Activated naive CD8-positive, alpha-beta T cell treated with anti-CD3 and anti-CD28 coated beads for 36 hours (primary cell): ENCODE data around the gene AP1M1. TPM values are rescaled to one million over a fixed set of nuclear protein-coding genes. Genes with fewer than 3 reads are reported as not detected.

Experiments used
- DNase-seq: peaks from one replicate; pipeline ENCODE4 v3.0.0; 2021
- H3K27ac Mint-ChIP-seq: one replicate; pipeline ENCODE4 v1.8.0; 2022; ENCODE audit warnings: mild to moderate bottlenecking, moderate library complexity, mixed read lengths
- H3K27me3 Mint-ChIP-seq: one replicate; pipeline ENCODE4 v1.8.0; 2022; ENCODE audit warnings: mild to moderate bottlenecking, mixed read lengths
- H3K36me3 Mint-ChIP-seq: one replicate; pipeline ENCODE4 v1.8.0; 2021; ENCODE audit warnings: mild to moderate bottlenecking, mixed read lengths
- H3K4me1 Mint-ChIP-seq: one replicate; pipeline ENCODE4 v1.8.0; 2021; ENCODE audit warnings: mixed read lengths
- H3K4me3 Mint-ChIP-seq: one replicate; pipeline ENCODE4 v1.8.0; 2022; ENCODE audit warnings: mild to moderate bottlenecking, moderate library complexity, mixed read lengths
- H3K9me3 Mint-ChIP-seq: one replicate; pipeline ENCODE4 v1.8.0; 2022; ENCODE audit warnings: mixed read lengths
- total RNA-seq, 2 experiments: library from RNA; stranded (reverse); gene quantifications; one replicate each; pipeline ENCODE4 v1.2.3, GENCODE V29; 2021

AP1M1 gene
- 10 to 100 TPM; 90.7 to 97.2 TPM for total RNA-seq

DNA sequence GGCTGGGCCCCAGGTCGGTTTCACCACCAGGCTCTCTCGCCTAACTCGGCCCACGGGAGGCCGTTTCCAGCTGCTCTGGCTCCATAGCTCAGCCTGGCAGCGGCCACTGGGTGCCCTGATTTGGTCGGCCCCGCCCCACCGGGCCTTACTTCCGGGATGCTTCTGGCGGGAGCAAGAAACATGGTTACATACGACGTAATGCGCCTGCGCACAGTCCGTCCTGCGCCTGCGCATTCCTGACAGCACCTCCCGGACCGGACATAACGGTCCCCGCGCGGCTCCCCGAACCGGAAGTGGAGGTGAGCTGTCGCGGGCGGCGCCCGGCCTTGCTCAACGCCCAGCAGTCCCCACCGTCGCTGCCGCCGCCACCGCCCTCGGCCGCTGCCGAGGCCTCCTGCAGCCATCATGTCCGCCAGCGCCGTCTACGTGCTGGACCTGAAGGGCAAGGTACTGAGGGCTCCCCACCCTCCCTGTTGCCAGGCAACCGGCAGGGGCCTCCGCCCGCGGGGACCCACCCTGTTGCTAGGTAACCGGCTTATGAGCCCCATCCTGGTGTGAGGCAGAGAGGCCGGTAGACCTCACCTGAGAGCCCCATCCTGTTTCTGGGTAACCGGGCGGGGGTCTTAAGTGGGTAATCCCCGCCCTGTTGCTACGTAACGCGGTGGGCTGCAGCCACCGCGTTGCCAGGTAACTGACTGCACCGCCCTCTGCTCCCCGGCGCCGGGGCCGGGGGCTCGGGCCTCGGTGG lies at the start of gene AP1M1:
AP1M1 (plus strand) TSS at position 290 of the 748 bp plus-strand sequence; CDS start at position 406, 116 bp downstream.
- H3K27me3 Mint-ChIP-seq: no peaks in the 10 kb centered on the region
- H3K4me3 Mint-ChIP-seq: peak within 1 kb of the TSS; percentile 96
- DNase-seq: peak; percentile 99
- peaks cover 24% of the 10 kb centered on the region for H3K36me3 Mint-ChIP-seq
- no peaks in the 10 kb centered on the region for H3K9me3 Mint-ChIP-seq
- peaks cover 42% of the 10 kb centered on the region for H3K4me1 Mint-ChIP-seq
- peak within 1 kb of the TSS; percentile 94 for H3K27ac Mint-ChIP-seq

DNA sequence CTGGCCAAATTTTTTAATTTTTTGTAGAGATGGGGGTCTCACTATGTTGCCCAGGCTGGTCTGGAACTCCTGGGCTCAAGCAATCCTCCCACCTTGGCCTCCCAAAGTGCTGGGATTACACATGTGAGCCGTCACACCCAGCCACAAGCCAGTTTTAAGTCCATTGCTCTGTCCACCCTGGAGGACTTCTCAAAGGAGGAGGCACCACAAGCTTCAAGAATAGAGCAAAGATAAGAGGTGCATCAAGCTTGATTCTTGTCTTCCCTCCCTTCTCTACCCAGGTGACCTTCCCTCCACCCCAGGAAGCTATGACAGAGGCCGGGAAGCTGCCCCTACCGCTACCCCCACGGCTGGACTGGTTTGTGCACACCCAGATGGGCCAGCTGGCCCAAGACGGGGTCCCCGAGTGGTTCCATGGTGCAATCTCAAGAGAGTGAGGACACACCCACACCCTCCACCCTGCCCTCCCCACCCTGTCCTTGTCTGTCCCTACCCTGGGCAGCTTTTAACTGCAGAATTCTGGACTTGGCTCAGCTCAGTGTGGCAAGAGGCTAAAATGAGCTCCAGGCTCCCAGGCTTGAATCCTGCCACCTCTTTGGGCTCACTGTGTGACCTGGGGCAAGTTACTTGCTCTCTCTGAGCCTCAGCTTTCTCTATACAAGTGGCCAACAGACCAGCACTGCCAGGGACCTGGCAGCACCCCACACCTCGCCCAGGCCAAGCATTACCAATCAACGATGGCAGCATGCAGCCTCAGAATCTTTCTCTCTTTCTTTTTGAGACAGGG lies 49.1 kb upstream of the AP1M1 start:
- Mint-ChIP-seq H3K4me3 (no peak overlapping the region), H3K36me3 (peaks cover 24% of the 10 kb centered on the region), H3K9me3 (no peaks in the 10 kb centered on the region), H3K4me1 (peaks cover 16% of the 10 kb centered on the region), H3K27ac (no peak overlapping the region), H3K27me3 (no peaks in the 10 kb centered on the region)
- DNase-seq: no peak

DNA sequence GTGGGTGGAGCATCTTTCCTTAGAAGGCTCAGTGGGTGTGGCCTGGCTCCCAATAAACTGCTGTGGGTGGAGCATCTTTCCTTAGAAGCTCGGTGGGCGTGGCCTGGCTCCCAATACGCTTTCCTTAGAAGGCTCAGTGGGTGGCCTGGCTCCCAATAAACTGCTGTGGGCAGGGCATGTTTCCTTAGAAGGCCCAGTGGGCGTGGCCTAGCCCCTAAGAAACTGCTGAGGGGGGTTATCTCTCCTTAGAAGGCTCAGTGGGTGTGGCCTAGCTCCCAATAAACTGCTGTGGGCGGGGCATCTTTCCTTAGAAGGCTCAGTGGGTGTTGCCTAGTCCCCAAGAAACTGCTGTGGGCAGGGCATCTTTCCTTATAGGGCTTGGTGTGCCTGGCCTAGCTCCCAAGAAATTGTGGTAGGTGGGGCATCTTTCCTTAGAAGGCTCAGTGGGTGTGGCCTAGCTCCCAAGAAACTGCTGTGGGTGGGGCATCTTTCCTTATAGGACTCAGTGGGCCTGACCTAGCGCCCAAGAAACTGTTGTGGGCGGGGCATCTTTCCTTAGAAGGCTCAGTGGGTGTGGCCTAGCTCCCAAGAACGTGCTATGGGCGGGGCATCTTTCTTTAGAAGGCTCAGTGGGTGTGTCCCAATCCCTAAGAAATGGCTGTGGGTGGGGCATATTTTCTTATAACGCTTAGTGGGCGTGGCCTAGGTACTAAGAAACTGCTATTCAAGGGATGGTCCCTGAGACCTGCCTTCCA lies 44.0 kb upstream of the AP1M1 start:
- Mint-ChIP-seq H3K27ac (no peak overlapping the region), H3K4me1 (peaks cover 8% of the 10 kb centered on the region), H3K4me3 (no peak overlapping the region), H3K27me3 (no peaks in the 10 kb centered on the region), H3K9me3 (no peaks in the 10 kb centered on the region), H3K36me3 (peaks cover 31% of the 10 kb centered on the region)
- no peak for DNase-seq

DNA sequence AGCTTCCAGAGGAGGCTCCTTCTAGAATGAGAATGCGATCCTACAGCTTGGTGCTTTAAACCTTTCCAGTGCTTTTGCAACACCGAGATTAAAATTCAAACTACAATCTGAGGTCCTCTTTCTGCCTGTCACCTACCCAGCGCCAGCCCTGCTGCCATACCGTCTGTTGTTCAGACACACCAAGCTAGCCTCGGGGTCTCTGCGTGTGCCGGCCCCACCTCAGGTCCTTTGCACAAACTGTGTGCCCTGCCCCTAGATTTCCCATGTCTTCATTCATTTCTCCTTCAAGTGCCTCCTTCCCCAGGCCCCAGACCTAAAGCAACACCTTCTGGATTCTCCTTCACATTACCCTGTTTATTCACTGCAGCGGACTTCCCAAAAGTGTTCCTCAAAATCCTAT lies 43.2 kb upstream of the AP1M1 start:
- Mint-ChIP-seq H3K36me3 (peaks cover 31% of the 10 kb centered on the region), H3K4me3 (no peak overlapping the region), H3K4me1 (peaks cover 8% of the 10 kb centered on the region), H3K9me3 (no peaks in the 10 kb centered on the region), H3K27me3 (no peaks in the 10 kb centered on the region), H3K27ac (no peak overlapping the region)
- DNase-seq: no peak

DNA sequence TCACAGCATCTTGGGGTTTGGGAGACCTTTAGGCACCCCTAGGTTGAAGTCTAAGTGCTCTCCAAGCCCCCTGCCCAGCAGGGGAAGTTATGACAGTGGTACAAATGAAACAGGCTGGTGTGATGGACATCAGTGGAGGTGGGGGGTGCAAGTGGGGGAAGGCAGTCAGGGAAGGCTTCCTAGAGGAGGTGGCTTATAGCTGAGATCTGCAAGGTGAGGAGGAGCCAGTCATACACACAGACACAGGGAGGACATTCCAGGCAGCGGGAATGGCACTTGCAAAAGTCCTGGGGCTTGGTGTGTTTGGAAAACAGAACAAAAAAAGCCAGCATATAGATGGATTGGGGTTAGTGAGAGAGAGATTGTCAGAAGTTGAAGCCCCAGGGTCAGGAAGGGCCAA lies 42.6 kb upstream of the AP1M1 start:
- no peak overlapping the region for H3K4me3 Mint-ChIP-seq
- no peaks in the 10 kb centered on the region for H3K9me3 Mint-ChIP-seq
- H3K27me3 Mint-ChIP-seq: no peaks in the 10 kb centered on the region
- H3K36me3 Mint-ChIP-seq: peaks cover 31% of the 10 kb centered on the region
- no peak for DNase-seq
- H3K4me1 Mint-ChIP-seq: peaks cover 8% of the 10 kb centered on the region
- H3K27ac Mint-ChIP-seq: no peak overlapping the region

DNA sequence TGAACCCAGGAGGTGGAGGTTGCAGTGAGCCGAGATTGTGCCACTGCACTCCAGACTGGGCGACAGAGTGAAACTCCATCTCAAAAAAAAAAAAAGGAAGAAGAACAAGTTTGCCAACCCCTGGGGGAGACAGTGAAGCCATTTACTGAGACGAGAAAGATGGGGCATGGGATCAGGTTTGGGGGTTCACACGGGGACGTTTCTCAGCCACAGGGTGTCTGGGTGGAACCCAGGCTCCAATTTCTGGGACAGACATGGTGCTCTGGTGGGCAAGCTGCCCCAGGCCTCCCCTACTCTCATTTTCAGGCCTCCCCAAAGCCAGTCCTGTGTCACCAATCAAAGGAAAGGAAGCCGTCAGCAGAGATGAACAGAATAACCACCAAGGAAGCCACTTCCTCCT lies 40.8 kb upstream of the AP1M1 start:
- Mint-ChIP-seq H3K4me3 (no peak overlapping the region), H3K27ac (peak overlapping the region; percentile 2), H3K27me3 (no peaks in the 10 kb centered on the region), H3K36me3 (peaks cover 27% of the 10 kb centered on the region), H3K4me1 (peaks cover 24% of the 10 kb centered on the region), H3K9me3 (no peaks in the 10 kb centered on the region)
- DNase-seq: no peak

DNA sequence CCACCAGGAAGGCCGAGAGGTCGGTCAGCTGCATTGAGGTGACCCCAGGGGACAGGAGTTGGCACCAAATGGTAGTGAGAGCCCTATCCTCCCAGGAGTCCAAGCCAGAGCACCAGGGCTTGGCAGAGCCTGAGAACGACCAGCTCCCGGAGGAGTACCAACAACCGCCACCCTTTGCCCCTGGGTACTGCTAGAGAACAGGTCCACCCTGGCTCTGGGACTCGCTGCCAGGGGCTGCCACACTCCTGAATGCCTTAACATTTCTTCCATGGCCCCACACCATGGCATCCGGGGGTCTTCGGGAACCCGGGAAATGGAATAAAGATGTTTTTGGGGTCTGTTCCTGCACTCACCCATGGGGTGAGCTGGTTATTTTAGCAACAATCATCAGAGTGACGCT lies 40.1 kb upstream of the AP1M1 start:
- Mint-ChIP-seq H3K36me3 (peaks cover 25% of the 10 kb centered on the region), H3K27me3 (no peaks in the 10 kb centered on the region), H3K27ac (no peak overlapping the region), H3K4me3 (no peak overlapping the region), H3K4me1 (peaks cover 25% of the 10 kb centered on the region), H3K9me3 (no peaks in the 10 kb centered on the region)
- DNase-seq: no peak

DNA sequence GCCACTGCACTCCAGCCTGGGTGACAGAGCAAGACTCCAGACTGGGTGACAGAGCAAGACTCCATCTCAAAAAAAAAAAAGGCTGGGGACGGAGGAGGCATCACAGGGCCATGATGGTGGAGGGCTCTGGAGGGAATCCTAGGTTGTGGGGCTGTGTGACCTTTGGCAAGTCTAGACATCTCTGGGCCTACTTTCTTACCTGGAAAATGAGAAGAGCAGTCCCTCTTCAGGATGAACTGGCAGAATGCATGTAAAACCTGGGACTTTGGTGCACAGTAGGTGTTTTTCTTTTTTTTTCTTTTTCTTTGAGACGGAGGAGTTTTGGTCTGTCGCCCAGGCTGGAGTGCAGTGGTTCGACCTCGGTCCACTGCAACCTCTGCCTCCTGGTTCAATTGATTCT lies 38.1 kb upstream of the AP1M1 start:
- H3K27me3 Mint-ChIP-seq: no peaks in the 10 kb centered on the region
- no peak overlapping the region for H3K27ac Mint-ChIP-seq
- H3K4me1 Mint-ChIP-seq: peaks cover 25% of the 10 kb centered on the region
- no peaks in the 10 kb centered on the region for H3K9me3 Mint-ChIP-seq
- H3K4me3 Mint-ChIP-seq: no peak overlapping the region
- DNase-seq: no peak
- H3K36me3 Mint-ChIP-seq: peaks cover 11% of the 10 kb centered on the region

DNA sequence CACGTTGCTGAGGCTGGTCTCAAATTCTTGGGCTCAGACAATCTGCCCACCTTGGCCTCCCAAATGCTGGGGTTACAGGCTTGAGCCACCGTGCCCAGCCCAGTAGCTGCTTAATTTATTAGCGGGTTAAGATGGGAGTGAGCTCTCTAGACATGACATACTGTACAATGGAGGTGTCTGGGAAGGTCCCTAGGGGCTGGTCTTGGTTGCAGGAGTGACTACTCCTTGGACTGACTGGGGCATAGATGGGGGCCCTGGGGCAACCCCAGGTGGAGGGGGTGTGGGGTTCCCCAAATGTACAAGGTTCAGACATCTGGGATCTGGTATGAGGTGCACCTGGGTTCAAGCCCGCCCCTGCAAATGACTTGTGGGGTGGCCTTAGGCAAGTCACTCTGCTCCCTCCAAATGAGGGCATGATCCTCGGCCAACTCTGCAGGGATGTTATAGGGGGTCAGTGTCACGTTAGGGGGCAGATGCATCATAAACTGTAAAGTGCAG lies 37.2 kb upstream of the AP1M1 start:
- Mint-ChIP-seq H3K9me3 (no peaks in the 10 kb centered on the region), H3K4me1 (peaks cover 22% of the 10 kb centered on the region), H3K36me3 (peaks cover 6% of the 10 kb centered on the region), H3K27ac (peak overlapping the region; percentile 69), H3K27me3 (no peaks in the 10 kb centered on the region), H3K4me3 (no peak overlapping the region)
- DNase-seq: no peak

DNA sequence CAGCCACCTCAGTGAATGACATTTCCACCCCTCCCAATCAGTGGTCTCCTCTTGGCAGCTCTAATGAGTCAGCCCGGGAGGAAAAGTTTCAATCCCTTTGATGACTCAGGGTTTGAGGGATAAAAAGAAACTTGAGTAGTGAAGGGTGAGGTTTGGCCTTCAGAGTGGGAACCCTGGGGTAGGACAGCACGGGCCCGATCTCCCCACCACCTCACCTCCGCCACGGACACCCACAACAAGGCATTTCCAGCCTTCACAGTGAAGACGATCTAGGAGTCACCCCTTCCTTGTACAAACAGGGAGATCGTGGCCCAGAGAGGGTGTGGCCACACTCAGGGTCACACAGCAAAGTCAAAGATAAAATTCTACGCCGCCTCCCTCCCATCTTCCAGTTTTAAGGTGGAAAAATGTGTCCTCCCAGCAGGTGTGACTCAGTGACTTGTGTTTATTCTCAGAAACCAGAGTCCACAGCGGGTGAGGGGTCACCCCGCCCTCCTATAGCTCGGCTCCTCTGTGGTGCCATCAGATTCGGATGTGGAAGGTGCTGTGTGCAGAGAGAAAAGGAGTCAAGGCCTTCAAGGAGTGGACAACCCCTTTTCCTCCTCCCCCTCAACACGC lies 36.7 kb upstream of the AP1M1 start:
- peak; percentile 78 for DNase-seq
- Mint-ChIP-seq H3K4me3 (no peak overlapping the region), H3K27ac (peak overlapping the region; percentile 69), H3K9me3 (no peaks in the 10 kb centered on the region), H3K36me3 (peaks cover 3% of the 10 kb centered on the region), H3K27me3 (no peaks in the 10 kb centered on the region), H3K4me1 (peaks cover 22% of the 10 kb centered on the region)

DNA sequence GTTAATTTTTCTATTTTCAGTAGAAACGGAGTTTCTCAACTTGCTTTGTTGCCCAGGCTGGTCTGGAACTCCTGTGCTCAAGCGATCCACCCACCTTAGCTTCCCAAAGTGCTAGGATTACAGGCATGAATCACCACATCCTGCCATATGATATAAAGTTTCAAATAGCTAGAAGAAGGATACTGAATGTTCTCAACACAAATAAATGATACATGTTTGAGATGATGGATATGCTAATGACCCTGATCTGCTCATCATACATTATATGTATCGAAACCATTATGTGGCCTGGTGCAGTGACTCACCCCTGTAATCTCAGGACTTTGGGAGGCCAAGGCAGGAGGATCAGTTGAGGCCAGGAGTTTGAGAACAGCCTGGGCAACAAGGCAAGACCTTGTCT lies 35.9 kb upstream of the AP1M1 start:
- no peak for DNase-seq
- Mint-ChIP-seq H3K27me3 (no peaks in the 10 kb centered on the region), H3K4me1 (peaks cover 18% of the 10 kb centered on the region), H3K9me3 (no peaks in the 10 kb centered on the region), H3K4me3 (no peak overlapping the region), H3K27ac (no peak overlapping the region), H3K36me3 (no peaks in the 10 kb centered on the region)

DNA sequence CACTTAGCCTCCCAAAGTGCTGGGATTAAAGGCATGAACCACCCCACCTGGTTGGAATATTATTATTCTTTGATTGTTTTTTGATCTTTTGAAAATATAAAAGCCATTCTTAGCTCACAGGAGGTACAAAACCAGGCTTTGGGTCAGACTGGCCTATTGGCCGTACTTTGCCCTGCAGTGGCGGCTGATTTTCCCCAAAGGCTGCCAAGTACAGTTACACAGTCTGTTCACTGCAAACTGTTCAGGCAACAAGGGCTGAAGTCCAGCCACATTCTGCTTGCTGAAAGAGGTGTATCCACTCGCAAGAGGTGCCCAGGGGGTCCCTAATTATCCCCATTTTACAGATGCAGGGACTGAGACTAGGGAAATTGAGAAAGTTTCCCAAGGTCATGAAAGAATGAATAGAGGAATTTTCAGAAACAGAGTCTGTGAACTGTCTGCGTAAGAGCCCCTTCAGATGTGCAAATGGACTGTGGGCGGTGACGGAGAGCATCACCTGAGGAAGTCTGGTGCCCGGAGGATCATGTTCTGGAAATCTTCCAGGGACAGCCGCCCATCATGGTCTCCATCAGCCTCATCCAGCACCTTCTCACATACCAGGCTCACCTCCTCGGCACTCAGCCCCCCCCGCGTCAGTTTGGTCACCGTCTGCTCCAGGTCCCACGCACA lies 33.4 kb upstream of the AP1M1 start:
- no peak for DNase-seq
- Mint-ChIP-seq H3K36me3 (no peaks in the 10 kb centered on the region), H3K4me1 (peaks cover 17% of the 10 kb centered on the region), H3K4me3 (no peak overlapping the region), H3K27me3 (no peaks in the 10 kb centered on the region), H3K27ac (no peak overlapping the region), H3K9me3 (no peaks in the 10 kb centered on the region)

DNA sequence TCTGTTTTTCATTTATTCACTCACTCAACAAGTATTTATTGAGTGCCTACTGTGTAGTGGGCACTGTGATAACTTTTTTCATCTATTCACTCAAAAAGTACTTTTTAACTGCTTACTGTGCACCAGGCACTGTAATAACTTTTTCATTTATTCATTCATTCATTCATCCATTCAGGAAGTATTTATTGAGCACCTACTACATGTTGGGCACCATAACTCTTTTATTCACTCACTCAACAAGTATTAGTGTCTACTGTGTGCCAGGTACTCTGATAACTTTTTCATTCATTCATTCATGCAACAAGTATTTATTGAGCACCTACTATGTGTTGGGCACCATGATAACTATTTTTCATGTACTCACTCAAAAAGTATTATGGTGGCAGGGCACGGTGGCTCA lies 31.3 kb upstream of the AP1M1 start:
- no peak overlapping the region for H3K27ac Mint-ChIP-seq
- no peak for DNase-seq
- no peaks in the 10 kb centered on the region for H3K9me3 Mint-ChIP-seq
- no peaks in the 10 kb centered on the region for H3K27me3 Mint-ChIP-seq
- H3K4me1 Mint-ChIP-seq: peaks cover 5% of the 10 kb centered on the region
- no peaks in the 10 kb centered on the region for H3K36me3 Mint-ChIP-seq
- no peak overlapping the region for H3K4me3 Mint-ChIP-seq

DNA sequence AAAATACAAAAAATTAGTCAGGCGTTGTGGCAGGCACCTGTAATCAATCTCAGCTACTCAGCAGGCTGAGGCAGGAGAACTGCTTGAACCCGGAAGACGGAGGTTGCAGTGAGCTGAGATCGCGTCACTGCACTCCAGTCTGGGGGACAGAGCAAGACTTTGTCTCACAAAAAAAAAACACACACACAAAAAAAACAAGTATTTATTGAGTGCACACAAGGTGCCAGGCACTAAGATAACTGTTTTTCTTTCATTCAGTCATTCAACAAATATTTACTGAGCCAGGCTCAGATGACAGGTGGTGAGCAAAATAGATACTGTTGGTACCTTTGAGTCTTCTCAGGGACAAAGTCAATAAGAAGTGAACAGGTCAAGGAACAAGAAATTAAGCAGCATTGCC lies 30.7 kb upstream of the AP1M1 start:
- Mint-ChIP-seq H3K9me3 (no peaks in the 10 kb centered on the region), H3K4me1 (no peaks in the 10 kb centered on the region), H3K36me3 (no peaks in the 10 kb centered on the region), H3K27ac (no peak overlapping the region), H3K4me3 (no peak overlapping the region), H3K27me3 (no peaks in the 10 kb centered on the region)
- no peak for DNase-seq
